Measurements from ENCODE around the gene MILR1.

Gene MILR1

DNA sequence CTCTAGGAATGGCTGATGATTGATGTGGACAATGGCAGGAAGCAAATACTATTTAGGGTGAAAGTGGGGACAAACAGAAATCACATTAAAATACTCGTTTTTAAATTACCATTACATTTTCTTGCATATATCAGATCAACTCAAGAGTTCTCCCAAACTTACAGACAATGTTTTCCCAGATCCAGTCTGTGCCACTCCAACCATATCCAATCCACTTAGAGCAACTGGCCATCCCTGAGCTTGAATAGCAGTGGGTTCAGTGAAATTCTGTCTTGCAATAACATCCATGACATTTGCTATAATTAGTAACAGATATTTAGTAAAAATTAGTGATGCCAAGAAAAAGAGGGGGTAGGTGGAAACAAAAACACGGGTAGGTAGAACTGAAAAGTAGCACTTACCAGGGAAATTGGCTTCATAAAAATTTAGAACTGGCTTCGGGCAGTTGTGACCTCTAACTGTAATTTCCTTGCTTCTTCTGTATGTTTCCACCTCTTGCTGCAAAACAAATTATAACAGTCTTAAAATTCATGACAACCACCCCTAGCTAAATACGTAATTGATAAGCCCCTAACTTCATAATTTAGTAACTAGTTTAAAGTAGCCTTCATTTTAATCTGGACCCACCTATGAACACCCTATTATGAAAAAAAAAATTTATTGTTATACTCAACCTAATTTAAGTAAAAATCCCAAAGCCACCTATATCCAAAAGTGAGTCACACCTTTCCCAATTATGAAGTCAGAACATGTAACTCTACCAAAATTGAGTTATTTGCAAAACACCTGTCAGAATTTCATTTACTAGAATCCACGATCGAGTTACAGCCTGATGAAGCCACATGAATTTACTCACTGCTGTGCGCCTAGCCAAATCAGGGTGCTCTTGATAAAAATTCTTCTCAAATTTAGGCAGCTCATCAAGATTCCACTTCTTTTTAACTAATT lies 55.2 kb downstream of the MILR1 start:
- DNase-seq, result no peak

DNA sequence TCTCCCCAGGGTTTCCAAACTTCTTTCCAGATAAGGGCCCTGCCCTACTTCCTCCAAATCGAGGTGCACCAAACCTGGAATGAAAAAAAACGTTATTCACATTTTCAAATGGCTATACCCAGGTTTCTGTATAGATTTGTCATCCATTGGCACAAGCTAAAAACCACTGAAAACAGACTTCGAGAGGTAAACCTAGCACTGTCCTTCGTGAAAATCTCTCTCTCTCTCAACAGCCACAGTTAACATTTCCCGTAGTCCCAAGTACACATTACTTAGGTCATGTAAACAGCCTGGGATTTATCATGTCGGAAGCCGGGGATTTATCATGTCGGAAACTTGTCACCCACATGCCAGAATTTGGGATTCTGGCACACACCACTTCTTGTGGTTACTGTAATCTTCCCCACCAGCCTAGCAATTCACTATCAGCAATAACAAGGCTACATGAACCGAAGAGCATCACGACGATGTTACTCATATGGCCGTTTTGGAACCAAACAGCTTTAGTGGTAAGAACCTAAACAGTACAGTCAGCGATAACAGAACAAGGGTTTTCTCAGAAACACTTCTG lies 55.9 kb downstream of the MILR1 start:
- no peak for DNase-seq

DNA sequence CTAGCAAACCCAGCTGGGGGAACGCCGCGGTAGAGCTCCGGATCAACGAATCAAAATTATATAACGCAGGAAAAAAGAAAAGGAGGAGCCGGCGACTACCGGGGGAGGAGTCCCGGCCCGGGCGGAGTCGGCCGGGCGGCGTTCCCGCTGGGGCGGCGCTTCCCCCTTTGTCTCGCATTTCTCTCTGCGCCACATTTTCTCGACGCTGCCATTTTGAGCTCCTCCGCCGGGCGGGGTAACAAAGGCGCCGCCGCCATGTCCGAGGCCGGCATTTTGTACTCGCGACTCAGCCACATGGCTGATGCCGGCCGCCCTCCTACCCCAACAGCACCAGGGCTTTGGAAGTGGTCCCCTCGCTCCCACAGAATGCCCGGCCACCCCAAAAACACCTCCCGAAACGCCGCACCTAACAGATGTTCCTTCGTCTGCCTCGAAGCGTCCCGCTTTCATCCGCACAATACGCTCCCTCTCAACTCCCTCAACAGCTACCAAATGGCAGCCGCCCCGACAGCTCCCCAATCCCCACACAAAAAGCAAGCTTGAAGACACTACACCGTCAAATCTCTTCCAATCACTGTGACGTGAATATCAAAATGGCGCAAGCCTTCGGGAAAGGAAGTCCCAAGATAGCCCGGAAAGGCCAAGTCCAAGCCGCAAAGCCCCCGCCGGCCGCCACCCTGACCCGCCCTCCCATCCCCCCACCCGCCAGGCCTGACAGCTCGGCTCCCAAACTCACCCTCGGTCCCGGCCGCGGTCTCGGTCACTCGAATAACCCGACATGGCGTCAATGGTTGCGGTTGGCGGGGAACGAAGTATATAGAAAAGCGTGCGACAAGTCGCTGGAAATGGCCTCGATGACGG lies 56.7 kb downstream of the MILR1 start:
- peak; percentile 94 for DNase-seq

- DNase-seq, result peak; percentile 99
These were observed 57.3 kb downstream of the MILR1 start, which contains the start of gene DDX5 for GRCh38 chr17:64506201-64506575. DDX5 (minus strand) TSS chr17:64506289; CDS start chr17:64506119, 170 bp downstream.

DNA sequence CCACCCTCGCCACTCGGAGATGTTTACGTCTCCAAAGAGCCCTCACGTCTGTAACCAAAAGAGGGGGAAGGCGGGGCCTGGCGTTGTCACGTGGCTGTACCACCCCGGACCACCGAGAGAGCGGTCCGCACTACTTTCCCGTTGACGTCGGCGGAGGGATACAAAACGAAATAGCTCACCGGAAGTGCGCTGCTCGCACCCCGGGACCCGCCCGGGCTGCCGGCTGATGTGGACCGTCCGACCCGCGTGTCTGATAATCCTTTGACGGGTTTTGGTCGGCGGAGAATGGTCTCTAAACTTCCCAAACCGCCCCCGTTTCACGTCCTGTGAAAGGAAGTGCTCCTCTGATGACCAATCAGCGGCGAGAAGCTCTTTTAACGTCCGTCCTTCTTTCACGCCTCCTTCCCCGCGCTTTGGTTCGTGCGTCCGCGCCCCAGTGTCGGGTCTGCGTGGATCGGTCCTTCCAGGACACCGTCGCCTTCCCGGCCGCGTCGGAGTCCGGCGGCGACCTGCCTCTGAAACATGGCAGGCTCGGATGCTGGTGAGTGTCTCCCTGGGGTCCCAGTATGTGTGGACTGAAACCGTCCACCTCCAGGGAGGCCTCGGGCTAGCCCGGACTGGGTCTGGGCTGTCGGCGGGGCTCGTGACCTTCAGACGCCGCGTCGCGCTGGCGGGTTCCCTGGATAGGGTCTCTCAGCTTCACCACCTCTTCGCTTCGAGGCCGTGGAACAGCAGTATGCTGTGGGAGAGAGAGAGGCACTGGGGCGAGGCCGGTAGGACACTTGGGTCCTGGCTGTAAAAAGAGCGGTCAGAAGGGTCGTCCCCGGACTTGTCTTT lies 57.9 kb downstream of the MILR1 start, which contains the start of gene CEP95:
CEP95 (plus strand) TSS at position 402 of the 837 bp plus-strand sequence; CDS start at position 523, 121 bp downstream.
- DNase-seq, result peak; percentile 98

DNA sequence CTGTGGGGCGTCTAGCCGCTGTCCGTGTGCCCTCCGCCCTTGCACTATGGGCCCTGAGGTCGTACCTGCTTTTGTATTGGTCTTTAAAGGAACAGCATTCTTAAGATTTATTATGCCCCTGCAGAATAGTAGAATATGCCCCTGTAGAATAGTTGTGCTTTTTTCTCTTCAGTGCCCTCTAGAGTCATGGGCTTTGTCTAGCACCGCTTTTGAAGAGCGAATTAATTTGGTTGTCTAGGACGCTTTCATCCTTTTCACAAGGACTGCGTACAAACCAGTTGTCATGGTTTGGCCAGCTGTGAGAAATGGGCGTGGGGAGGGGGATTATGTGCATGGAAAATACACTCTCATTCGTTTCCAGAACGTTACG lies 58.5 kb downstream of the MILR1 start:
- DNase-seq, result peak; percentile 71

GRCh38 chr17:64508683-64509082 lies 59.8 kb downstream of the MILR1 start:
- no peak for DNase-seq

DNA sequence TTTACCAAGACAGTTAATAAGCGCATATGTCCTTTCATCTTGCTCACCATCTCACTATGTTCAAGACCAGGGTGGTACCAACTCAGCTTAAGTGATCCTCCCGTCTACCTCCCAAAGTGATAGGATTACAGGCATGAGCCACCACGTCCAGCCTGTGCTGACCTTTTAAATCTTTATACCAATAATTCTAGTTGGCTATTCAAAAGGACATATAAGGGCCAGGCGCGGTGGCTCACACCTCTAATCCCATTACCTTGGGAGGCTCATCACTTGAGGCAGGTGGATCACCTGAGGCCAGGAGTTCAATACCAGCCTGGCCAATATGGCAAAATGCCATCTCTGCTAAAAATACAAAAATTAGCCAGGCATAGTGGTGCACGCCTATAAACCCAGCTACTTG lies 60.3 kb downstream of the MILR1 start:
- no peak for DNase-seq

- no peak for DNase-seq
These were observed 66.5 kb downstream of the MILR1 start for GRCh38 chr17:64515419-64515818.

DNA sequence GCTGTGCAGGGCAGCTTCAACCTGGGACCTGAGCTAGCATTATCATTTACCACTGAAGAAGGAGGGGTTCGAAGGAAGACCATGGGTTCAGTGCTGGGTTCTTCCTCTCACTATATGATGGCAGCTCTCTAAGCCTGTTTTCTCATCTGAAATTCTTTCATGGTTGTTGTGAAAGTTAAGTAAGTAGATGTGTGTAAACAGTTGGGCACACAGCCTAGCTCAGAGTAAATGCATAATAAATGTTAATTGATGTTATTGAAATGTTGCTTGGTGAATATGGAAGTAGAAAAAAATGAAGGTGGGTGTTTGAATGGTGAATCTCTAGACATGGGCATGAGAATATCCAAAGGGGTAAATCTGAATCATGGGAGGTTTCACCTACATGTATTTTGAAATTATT lies 66.9 kb downstream of the MILR1 start:
- no peak for DNase-seq
